CD14-positive monocyte (primary cell): ENCODE data around the gene HEY2. TPM values are rescaled to one million over a fixed set of nuclear protein-coding genes. Genes with fewer than 3 reads are reported as not detected.
A peak's percentile ranks its signal among the peaks of the same experiment; 100 is the strongest.
"Not testable (repeated sequence)": the region's sequence is repeated elsewhere in the genome, so short reads cannot be mapped to it uniquely, and the experiment has no call there.

Source experiments
- DNase-seq, 3 donors: peaks; one replicate each; pipeline ENCODE4 v3.0.0-alpha.2; 2011 to 2022
- H2AFZ ChIP-seq: 2 replicates; pipeline ENCODE4 v1.6.0; 2012; ENCODE audit warnings: mild to moderate bottlenecking, low read depth, low read length, inconsistent platforms; ENCODE audit not compliant: insufficient read depth, poor library complexity, severe bottlenecking
- H3K27ac ChIP-seq, 2 donors: 1 replicate in 1 of 2; 2 replicates in 1 of 2; pipeline ENCODE4 v1.5.1; 2012 to 2013; ENCODE audit warnings: low read length in 2 of 2, control low read depth in 1 of 2, inconsistent platforms in 1 of 2, low read depth in 1 of 2, mild to moderate bottlenecking in 1 of 2
- H3K27me3 ChIP-seq, 2 donors: one replicate each; pipeline versions ENCODE4 v1.6.0 to v1.6.1; 2011 to 2013; ENCODE audit warnings: low read length in 2 of 2; ENCODE audit not compliant: control insufficient read depth in 2 of 2, insufficient read depth in 2 of 2
- H3K36me3 ChIP-seq, 2 donors: replicated peaks in 1 of 2; 1 replicate in 1 of 2; 2 replicates in 1 of 2; pipeline versions ENCODE4 v1.5.1 to v1.6.1; 2012 to 2013; ENCODE audit warnings: low read length in 2 of 2, control low read depth in 1 of 2, inconsistent platforms in 1 of 2, mild to moderate bottlenecking in 1 of 2; ENCODE audit not compliant: insufficient read depth in 2 of 2, control insufficient read depth in 1 of 2
- H3K4me1 ChIP-seq, 2 donors: 1 replicate in 1 of 2; 2 replicates in 1 of 2; pipeline versions ENCODE4 v1.5.1 to v1.6.1; 2012 to 2013; ENCODE audit warnings: low read length in 2 of 2, control low read depth in 1 of 2, inconsistent platforms in 1 of 2, mild to moderate bottlenecking in 1 of 2, moderate library complexity in 1 of 2; ENCODE audit not compliant: insufficient read depth in 2 of 2, control insufficient read depth in 1 of 2
- H3K4me2 ChIP-seq: replicated peaks from 2 replicates; pipeline ENCODE3; 2012; ENCODE audit warnings: low read length, moderate library complexity, mild to moderate bottlenecking; ENCODE audit not compliant: poor library complexity, severe bottlenecking; ENCODE audit errors: extremely low read depth
- H3K4me3 ChIP-seq, 3 experiments: fragments of 200-600 bp in 1 of 3; sonication (generic) in 1 of 3; replicated peaks in 1 of 3; 1 replicate in 2 of 3; 2 replicates in 1 of 3; pipeline ENCODE4 v1.5.1; 2011 to 2013; ENCODE audit warnings: low read length in 3 of 3, mild to moderate bottlenecking in 3 of 3, control low read depth in 2 of 3, low read depth in 2 of 3, inconsistent platforms in 1 of 3, moderate library complexity in 1 of 3
- H3K79me2 ChIP-seq: 2 replicates; pipeline ENCODE4 v1.6.0; 2012; ENCODE audit warnings: mild to moderate bottlenecking, control low read depth, inconsistent platforms, low read length, moderate library complexity; ENCODE audit not compliant: insufficient read depth
- H3K9ac ChIP-seq: 2 replicates; pipeline ENCODE4 v1.6.0; 2017; ENCODE audit warnings: low read length, mild to moderate bottlenecking; ENCODE audit not compliant: insufficient read depth, poor library complexity, severe bottlenecking
- H3K9me3 ChIP-seq, 2 donors: replicated peaks in 1 of 2; 1 replicate in 1 of 2; 2 replicates in 1 of 2; pipeline versions ENCODE4 v1.5.1 to v1.6.1; 2012 to 2013; ENCODE audit warnings: low read length in 2 of 2, control low read depth in 1 of 2; ENCODE audit not compliant: control insufficient read depth in 1 of 2, insufficient read depth in 1 of 2
- H4K20me1 ChIP-seq: 2 replicates; pipeline ENCODE4 v1.6.0; 2012; ENCODE audit warnings: mild to moderate bottlenecking, low read length, control low read depth, moderate library complexity; ENCODE audit not compliant: insufficient read depth
- H3K27ac Mint-ChIP-seq, 7 donors: one replicate each; pipeline ENCODE4 v1.8.0; 2020; ENCODE audit warnings: mild to moderate bottlenecking in 7 of 7, mixed read lengths in 7 of 7, moderate library complexity in 6 of 7, inconsistent platforms in 2 of 7
- H3K27me3 Mint-ChIP-seq, 3 donors: one replicate each; pipeline ENCODE4 v1.8.0; 2021 to 2022; ENCODE audit warnings: low read depth in 3 of 3, mild to moderate bottlenecking in 3 of 3, mixed read lengths in 3 of 3, moderate library complexity in 3 of 3, inconsistent platforms in 1 of 3
- H3K36me3 Mint-ChIP-seq, 2 donors: one replicate each; pipeline ENCODE4 v1.8.0; 2020; ENCODE audit warnings: mixed read lengths in 2 of 2, inconsistent platforms in 1 of 2, mild to moderate bottlenecking in 1 of 2
- H3K4me1 Mint-ChIP-seq: one replicate; pipeline ENCODE4 v1.8.0; 2020; ENCODE audit warnings: mild to moderate bottlenecking, mixed read lengths
- H3K4me3 Mint-ChIP-seq, 2 donors: one replicate each; pipeline ENCODE4 v1.8.0; 2020; ENCODE audit warnings: mild to moderate bottlenecking in 2 of 2, mixed read lengths in 2 of 2, moderate library complexity in 1 of 2
- H3K9me3 Mint-ChIP-seq, 7 donors: one replicate each; pipeline ENCODE4 v1.8.0; 2020 to 2022; ENCODE audit warnings: mixed read lengths in 7 of 7, mild to moderate bottlenecking in 6 of 7, moderate library complexity in 6 of 7, inconsistent platforms in 2 of 7
- CTCF ChIP-seq: fragments of 200-600 bp; IDR thresholded peaks from one replicate; pipeline ENCODE4 v1.8.0; 2022; ENCODE audit warnings: antibody characterized with exemption, mild to moderate bottlenecking
- WGBS: methylation state at CpG from one replicate; pipeline ENCODE4 v1.1.5; 2013; ENCODE audit warnings: missing lambda C conversion rate; ENCODE audit not compliant: insufficient coverage; 5-methylcytosine and 5-hydroxymethylcytosine counted together
- intact Hi-C, 2 donors: fragments of 100-400 bp; cut with micrococcal nuclease; formaldehyde crosslinking; loops; one replicate each; pipeline versions ENCODE4 v1.15.0 to v1.15.1; 2023
- polyA plus RNA-seq, 3 donors: library from polyadenylated mRNA; depleted of rRNA in 1 of 3; unstranded in 2 of 3; stranded (reverse) in 1 of 3; fragments of 300-500 nt in 2 of 3; fragments of >200 nt in 1 of 3; fragmentation: Illumina TruSeq in 2 of 3; gene quantifications; 1 replicate in 2 of 3; 2 replicates in 1 of 3; pipeline ENCODE4 v1.2.3, GENCODE V29; 2012 to 2021

HEY2 gene
- polyA plus RNA-seq, 3 donors = not detected

GRCh38 chr6:125769147-125769783 is 19.8 kb downstream of the HEY2 start:
- Histone ChIP-seq H3K79me2 (no peaks in the 10 kb centered on the region), H3K9me3 (no peaks in the 10 kb centered on the region), H4K20me1 (no peaks in the 10 kb centered on the region), H2AFZ (no peak overlapping the region), H3K4me1 (no peaks in the 10 kb centered on the region), H3K27ac (no peak overlapping the region), H3K4me2 (no peak overlapping the region), H3K9ac (no peak overlapping the region), H3K4me3 (no peak overlapping the region), H3K36me3 (no peaks in the 10 kb centered on the region), H3K27me3 (peaks cover 21 to 26% of the 10 kb centered on the region in 2 donors)
- H3K27ac Mint-ChIP-seq = no peak overlapping the region
- H3K4me3 Mint-ChIP-seq = peak overlapping the region in 1 of 2 donors; percentile 51
- intact Hi-C loops = loop anchor here in 1 of 2 donors (5.0 kb wide), 1 partner anchor 457 kb away; no protein-coding TSS in a partner anchor
- peaks cover 0 to 3% (median 0%) of the 10 kb centered on the region in 7 donors for H3K9me3 Mint-ChIP-seq
- peaks cover 21 to 36% (median 24%) of the 10 kb centered on the region in 3 donors for H3K27me3 Mint-ChIP-seq
- H3K36me3 Mint-ChIP-seq = no peaks in the 10 kb centered on the region
- WGBS = 94% methylated on average over 2 of the region's 6 CpGs
- no peak for TF ChIP-seq CTCF
- no peak for DNase-seq
- peaks cover 4% of the 10 kb centered on the region for H3K4me1 Mint-ChIP-seq

- H3K4me3 ChIP-seq = no peak overlapping the region
- intact Hi-C loops = no loop called here
- H3K4me1 ChIP-seq = no peaks in the 10 kb centered on the region
- no peaks in the 10 kb centered on the region for H3K36me3 Mint-ChIP-seq
- peak overlapping the region in 1 of 2 donors; percentile 36 for H3K4me3 Mint-ChIP-seq
- no peak overlapping the region for H3K27ac ChIP-seq
- 90% methylated on average over 2 of the region's 4 CpGs for WGBS
- no peak for DNase-seq
- no peaks in the 10 kb centered on the region for H3K36me3 ChIP-seq
- TF ChIP-seq CTCF = no peak
- H3K27ac Mint-ChIP-seq = no peak overlapping the region
- H4K20me1 ChIP-seq = no peaks in the 10 kb centered on the region
- no peak overlapping the region for H3K9ac ChIP-seq
- H3K9me3 ChIP-seq = no peaks in the 10 kb centered on the region
- H3K79me2 ChIP-seq = no peaks in the 10 kb centered on the region
- H3K4me2 ChIP-seq = no peak overlapping the region
- peaks cover 4% of the 10 kb centered on the region for H3K4me1 Mint-ChIP-seq
- peaks cover 13 to 28% (median 16%) of the 10 kb centered on the region in 3 donors for H3K27me3 Mint-ChIP-seq
- peaks cover 0 to 6% (median 0%) of the 10 kb centered on the region in 7 donors for H3K9me3 Mint-ChIP-seq
- H2AFZ ChIP-seq = no peak overlapping the region
- H3K27me3 ChIP-seq = peaks cover 3 to 18% of the 10 kb centered on the region in 2 donors
Observed at GRCh38 chr6:125773387-125774341, 24.2 kb downstream of the HEY2 start.

- 90% methylated on average over 2 of the region's 14 CpGs for WGBS
- H3K4me1 Mint-ChIP-seq, H3K4me1 ChIP-seq, H3K27ac ChIP-seq, H3K4me3 ChIP-seq, H2AFZ ChIP-seq, H3K79me2 ChIP-seq, H3K27ac Mint-ChIP-seq, H3K9me3 ChIP-seq, H3K36me3 Mint-ChIP-seq, H3K9me3 Mint-ChIP-seq, H3K9ac ChIP-seq, H3K4me2 ChIP-seq, H3K4me3 Mint-ChIP-seq, DNase-seq, H4K20me1 ChIP-seq, H3K36me3 ChIP-seq: not testable (repeated sequence)
- peaks cover 3 to 13% of the 10 kb centered on the region in 2 donors for H3K27me3 ChIP-seq
- H3K27me3 Mint-ChIP-seq = peaks cover 11 to 22% (median 16%) of the 10 kb centered on the region in 3 donors
- intact Hi-C loops = loop anchor here in 1 of 2 donors (2.0 kb wide), 1 partner anchor 25 kb away; no protein-coding TSS in a partner anchor
Observed at GRCh38 chr6:125776107-125776826, 26.8 kb downstream of the HEY2 start.
